DOHH2 (cell line): ENCODE results near the gene SOST.

ENCODE experiments used
- H3F3A ChIP-seq: fragments of 200-600 bp; sonication (generic), shearing (Covaris generic); 2 replicates; pipeline ENCODE4 v1.6.0; 2016; ENCODE audit warnings: antibody characterized with exemption, mild to moderate bottlenecking; ENCODE audit not compliant: control insufficient read depth, insufficient read depth
- H3K27ac ChIP-seq: fragments of 200-600 bp; sonication (generic); 2 replicates; pipeline ENCODE4 v1.5.1; 2014; ENCODE audit warnings: low read depth, mild to moderate bottlenecking, low read length, moderate library complexity
- H3K27me3 ChIP-seq: fragments of 200-600 bp; sonication (generic); 2 replicates; pipeline ENCODE4 v1.6.1; 2014; ENCODE audit warnings: mild to moderate bottlenecking, low read length, mixed read lengths; ENCODE audit not compliant: control insufficient read depth
- H3K36me3 ChIP-seq: fragments of 200-600 bp; sonication (generic); 2 replicates; pipeline ENCODE4 v1.6.1; 2014; ENCODE audit warnings: mild to moderate bottlenecking, low read length, moderate library complexity, mixed read lengths; ENCODE audit not compliant: control insufficient read depth
- H3K4me1 ChIP-seq: fragments of 200-600 bp; sonication (generic); 2 replicates; pipeline ENCODE4 v1.6.1; 2014; ENCODE audit warnings: mild to moderate bottlenecking, low read length, mixed read lengths; ENCODE audit not compliant: control insufficient read depth
- H3K4me2 ChIP-seq: fragments of 200-600 bp; sonication (generic); 2 replicates; pipeline ENCODE4 v1.6.0; 2014; ENCODE audit warnings: mild to moderate bottlenecking, low read length, moderate library complexity
- H3K4me3 ChIP-seq: fragments of 200-600 bp; sonication (generic); 2 replicates; pipeline ENCODE4 v1.5.1; 2014; ENCODE audit warnings: mild to moderate bottlenecking, low read length, mixed read lengths
- H3K79me2 ChIP-seq: fragments of 200-600 bp; sonication (generic); 2 replicates; pipeline ENCODE4 v1.6.1; 2014; ENCODE audit warnings: mild to moderate bottlenecking, low read length, mixed read lengths; ENCODE audit not compliant: control insufficient read depth
- H3K9me2 ChIP-seq: fragments of 200-600 bp; sonication (generic); replicated peaks from 2 replicates; pipeline ENCODE4 v1.6.1; 2014; ENCODE audit warnings: mild to moderate bottlenecking, low read length, mixed read lengths; ENCODE audit not compliant: control insufficient read depth
- H3K9me3 ChIP-seq: fragments of 200-600 bp; sonication (generic); 2 replicates; pipeline ENCODE4 v1.6.1; 2014; ENCODE audit warnings: antibody characterized with exemption, low read length, mixed read lengths; ENCODE audit not compliant: control insufficient read depth, insufficient read depth
- H4K20me1 ChIP-seq: fragments of 200-600 bp; sonication (generic); 2 replicates; pipeline ENCODE4 v1.6.0; 2014; ENCODE audit warnings: low read depth, mild to moderate bottlenecking, antibody characterized with exemption, low read length, moderate library complexity; ENCODE audit not compliant: control insufficient read depth, insufficient read depth
- CTCF ChIP-seq: fragments of 200-600 bp; sonication (generic); IDR thresholded peaks from one replicate; pipeline ENCODE4 v1.5.1; 2014; ENCODE audit warnings: antibody characterized with exemption, mild to moderate bottlenecking, low read depth, low read length; ENCODE audit not compliant: poor library complexity, severe bottlenecking
- EZH2phosphoT487 ChIP-seq: fragments of 200-600 bp; sonication (generic); IDR thresholded peaks from 2 replicates; pipeline ENCODE4 v1.6.1; 2017; ENCODE audit warnings: borderline replicate concordance, mild to moderate bottlenecking, antibody characterized with exemption, low read length, moderate library complexity, mixed read lengths

Gene SOST

GRCh38 chr17:43721537-43722268 is 36.9 kb downstream of the SOST start:
- H4K20me1 ChIP-seq: no peaks in the 10 kb centered on the region
- H3K4me1 ChIP-seq: peaks cover 6% of the 10 kb centered on the region
- H3K36me3 ChIP-seq: no peaks in the 10 kb centered on the region
- H3K9me2 ChIP-seq: no peaks in the 10 kb centered on the region
- H3K79me2 ChIP-seq: no peaks in the 10 kb centered on the region
- peaks cover 23% of the 10 kb centered on the region for H3K27me3 ChIP-seq
- TF ChIP-seq CTCF: no peak
- peak overlapping the region; percentile 58 for H3K4me3 ChIP-seq
- no peaks in the 10 kb centered on the region for H3F3A ChIP-seq
- peak overlapping the region; percentile 58 for H3K4me2 ChIP-seq
- no peak overlapping the region for H3K27ac ChIP-seq
- H3K9me3 ChIP-seq: no peaks in the 10 kb centered on the region

DNA sequence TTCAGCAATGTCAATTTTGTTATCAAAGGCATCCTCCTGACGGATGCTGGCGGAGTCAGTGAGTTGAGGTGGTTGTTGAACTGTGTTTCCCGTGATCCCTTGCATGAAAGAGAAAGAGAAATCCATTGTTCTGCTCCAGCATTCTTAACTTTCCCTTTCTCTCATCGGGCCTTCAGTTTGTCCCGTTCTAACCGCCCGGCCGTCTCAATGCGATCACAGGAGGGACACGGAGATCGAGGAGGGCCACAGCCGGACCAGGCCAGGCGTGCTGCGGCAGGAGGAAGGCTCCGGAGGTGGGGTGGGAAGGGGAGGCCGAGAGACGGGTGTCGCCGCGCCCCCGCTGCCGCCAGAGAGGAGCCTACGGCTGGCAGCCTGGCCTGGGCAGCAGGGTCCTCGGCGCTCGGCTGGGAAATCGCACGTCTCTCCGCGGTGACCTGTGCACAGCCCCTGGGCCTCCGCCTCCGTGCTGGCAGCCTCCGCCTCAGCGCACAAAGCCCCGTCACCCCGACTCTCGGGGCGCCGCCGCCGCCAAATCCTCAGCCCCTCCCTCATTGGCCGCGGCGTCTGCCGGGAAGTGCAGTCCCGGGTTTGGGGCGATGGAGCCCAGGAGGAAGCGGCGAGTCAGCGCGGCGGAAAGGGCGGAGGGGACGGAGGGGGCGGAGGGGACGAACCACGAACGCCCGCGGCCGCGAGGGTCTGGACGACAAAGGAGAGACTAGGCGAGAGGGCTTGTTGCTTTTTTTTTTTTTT is 38.1 kb downstream of the SOST start:
- Histone ChIP-seq H3K79me2 (no peaks in the 10 kb centered on the region), H3K27me3 (peaks cover 23% of the 10 kb centered on the region), H3K4me3 (peak overlapping the region; percentile 58), H3F3A (no peaks in the 10 kb centered on the region), H3K27ac (no peak overlapping the region), H4K20me1 (no peaks in the 10 kb centered on the region), H3K4me2 (peak overlapping the region; percentile 58), H3K9me2 (no peaks in the 10 kb centered on the region), H3K36me3 (no peaks in the 10 kb centered on the region), H3K4me1 (peaks cover 6% of the 10 kb centered on the region), H3K9me3 (no peaks in the 10 kb centered on the region)
- no peak for TF ChIP-seq CTCF

GRCh38 chr17:43719578-43719977 is 39.0 kb downstream of the SOST start:
- H3K4me2 ChIP-seq: no peak overlapping the region
- peaks cover 25% of the 10 kb centered on the region for H3K27me3 ChIP-seq
- no peak overlapping the region for H3K4me3 ChIP-seq
- TF ChIP-seq CTCF (no peak), EZH2phosphoT487 (no peak)
- H3K4me1 ChIP-seq: peaks cover 6% of the 10 kb centered on the region
- H4K20me1 ChIP-seq: no peaks in the 10 kb centered on the region
- no peak overlapping the region for H3K27ac ChIP-seq
- H3F3A ChIP-seq: no peaks in the 10 kb centered on the region
- no peaks in the 10 kb centered on the region for H3K36me3 ChIP-seq
- no peaks in the 10 kb centered on the region for H3K9me2 ChIP-seq
- H3K79me2 ChIP-seq: no peaks in the 10 kb centered on the region
- H3K9me3 ChIP-seq: no peaks in the 10 kb centered on the region
